Left ventricle myocardium inferior (tissue), 1 donor: Measurements from ENCODE around the gene PTTG1. TPM values are rescaled to one million over a fixed set of nuclear protein-coding genes. Genes with fewer than 3 reads are reported as not detected.

ENCODE experiments used
- DNase-seq: peaks from one replicate; pipeline ENCODE4 v3.0.0-alpha.2; 2020
- H3K27ac ChIP-seq: fragments of 200-600 bp; replicated peaks from 2 replicates; pipeline ENCODE4 v1.8.0; 2021
- H3K27me3 ChIP-seq: fragments of 200-600 bp; 2 replicates; pipeline ENCODE4 v1.8.0; 2021; ENCODE audit warnings: low read depth
- H3K36me3 ChIP-seq: fragments of 200-600 bp; 2 replicates; pipeline ENCODE4 v1.8.0; 2021
- H3K4me1 ChIP-seq: fragments of 200-600 bp; 2 replicates; pipeline ENCODE4 v1.8.0; 2021
- H3K4me3 ChIP-seq: fragments of 200-600 bp; 2 replicates; pipeline ENCODE4 v1.8.0; 2021; ENCODE audit warnings: mild to moderate bottlenecking, moderate library complexity
- H3K9me3 ChIP-seq: fragments of 200-600 bp; replicated peaks from 2 replicates; pipeline ENCODE4 v1.8.0; 2021
- intact Hi-C: fragments of 100-400 bp; cut with micrococcal nuclease; formaldehyde crosslinking; loops from one replicate; pipeline ENCODE4 v1.11.0; 2022
- total RNA-seq: library from RNA; stranded (reverse); fragmentation: NEBNext Ultra II Directional; extraction: Animal tissue kit (Norgen Biotek cat#: 25700); gene quantifications from one replicate; pipeline ENCODE4 v1.2.1, GENCODE V29; 2021
- TF ChIP-seq, protein P1 (sequence below): fragments of 200-600 bp; IDR thresholded peaks from 2 replicates; pipeline ENCODE4 v1.8.0; 2021; ENCODE audit warnings: antibody characterized with exemption, mild to moderate bottlenecking, borderline replicate concordance
- donor health status: DM: no; HTN: yes; CAD: no; lungs with severe emphysema.

The PTTG1 gene
- total RNA-seq, 1 donor from 2014 or later = 0.88 TPM

DNA sequence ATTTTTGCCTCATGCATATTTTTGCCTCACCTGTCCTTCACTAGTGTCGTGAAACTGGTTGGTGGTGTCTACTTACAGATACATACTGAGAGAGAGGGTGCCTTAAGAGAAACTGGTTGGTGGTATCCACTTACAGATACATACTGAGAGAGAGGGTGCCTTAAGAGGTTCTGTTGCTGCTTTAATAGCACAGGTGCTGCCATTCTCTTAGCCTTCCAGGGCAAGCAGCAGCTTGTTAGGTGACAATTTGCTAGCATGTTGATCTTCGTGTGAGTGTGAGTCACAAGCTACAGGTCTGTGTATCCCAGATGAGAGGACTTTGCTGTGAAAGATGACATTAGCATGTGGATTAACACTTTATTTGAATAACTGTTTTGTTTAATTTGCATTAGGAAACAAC lies 1.4 kb downstream of the PTTG1 start:
- TF ChIP-seq, protein P1, sequence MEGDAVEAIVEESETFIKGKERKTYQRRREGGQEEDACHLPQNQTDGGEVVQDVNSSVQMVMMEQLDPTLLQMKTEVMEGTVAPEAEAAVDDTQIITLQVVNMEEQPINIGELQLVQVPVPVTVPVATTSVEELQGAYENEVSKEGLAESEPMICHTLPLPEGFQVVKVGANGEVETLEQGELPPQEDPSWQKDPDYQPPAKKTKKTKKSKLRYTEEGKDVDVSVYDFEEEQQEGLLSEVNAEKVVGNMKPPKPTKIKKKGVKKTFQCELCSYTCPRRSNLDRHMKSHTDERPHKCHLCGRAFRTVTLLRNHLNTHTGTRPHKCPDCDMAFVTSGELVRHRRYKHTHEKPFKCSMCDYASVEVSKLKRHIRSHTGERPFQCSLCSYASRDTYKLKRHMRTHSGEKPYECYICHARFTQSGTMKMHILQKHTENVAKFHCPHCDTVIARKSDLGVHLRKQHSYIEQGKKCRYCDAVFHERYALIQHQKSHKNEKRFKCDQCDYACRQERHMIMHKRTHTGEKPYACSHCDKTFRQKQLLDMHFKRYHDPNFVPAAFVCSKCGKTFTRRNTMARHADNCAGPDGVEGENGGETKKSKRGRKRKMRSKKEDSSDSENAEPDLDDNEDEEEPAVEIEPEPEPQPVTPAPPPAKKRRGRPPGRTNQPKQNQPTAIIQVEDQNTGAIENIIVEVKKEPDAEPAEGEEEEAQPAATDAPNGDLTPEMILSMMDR = no peak
- H3K4me1 ChIP-seq = peaks cover 28% of the 10 kb centered on the region
- H3K36me3 ChIP-seq = no peaks in the 10 kb centered on the region
- H3K27me3 ChIP-seq = no peaks in the 10 kb centered on the region
- intact Hi-C loops = no loop called here
- no peaks in the 10 kb centered on the region for H3K9me3 ChIP-seq
- H3K27ac ChIP-seq = no peak overlapping the region
- no peak for DNase-seq
- H3K4me3 ChIP-seq = no peak overlapping the region

DNA sequence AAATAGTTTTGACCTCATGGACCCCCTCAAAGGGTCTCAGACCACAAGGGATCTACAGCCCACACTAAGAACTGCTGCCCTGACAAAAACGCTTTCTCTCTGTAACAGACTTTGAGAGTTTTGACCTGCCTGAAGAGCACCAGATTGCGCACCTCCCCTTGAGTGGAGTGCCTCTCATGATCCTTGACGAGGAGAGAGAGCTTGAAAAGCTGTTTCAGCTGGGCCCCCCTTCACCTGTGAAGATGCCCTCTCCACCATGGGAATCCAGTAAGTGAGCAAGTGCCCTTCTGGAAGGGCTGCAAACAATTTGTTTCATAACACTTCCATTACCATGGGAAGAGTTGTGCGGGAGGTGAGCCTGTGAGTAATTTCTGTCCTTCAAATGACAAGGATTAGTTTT lies 6.0 kb downstream of the PTTG1 start:
- H3K9me3 ChIP-seq = no peaks in the 10 kb centered on the region
- no peak overlapping the region for H3K4me3 ChIP-seq
- H3K27me3 ChIP-seq = no peaks in the 10 kb centered on the region
- no peak for DNase-seq
- H3K27ac ChIP-seq = no peak overlapping the region
- no peaks in the 10 kb centered on the region for H3K4me1 ChIP-seq
- H3K36me3 ChIP-seq = no peaks in the 10 kb centered on the region
- TF ChIP-seq, protein P1 = no peak
- intact Hi-C loops = no loop called here

DNA sequence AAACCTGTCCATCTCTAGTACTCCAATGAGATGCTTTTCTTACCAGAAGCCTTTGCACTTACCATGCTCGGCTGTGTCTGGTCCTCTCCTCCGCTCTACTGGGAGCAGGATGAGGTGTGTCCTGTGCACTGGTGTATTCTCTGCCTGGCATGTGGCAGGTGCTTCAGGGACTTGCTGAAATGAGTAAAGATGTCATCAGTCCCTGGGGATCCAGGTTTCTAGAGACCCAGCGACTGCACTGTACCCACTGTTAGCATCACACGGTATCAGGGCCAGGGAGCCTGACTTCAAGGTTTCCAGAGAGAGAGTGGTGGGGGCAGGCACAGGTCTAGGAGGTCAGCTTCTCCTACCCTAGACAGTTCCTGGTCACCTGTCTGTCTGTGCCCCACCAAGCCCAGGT lies 10.5 kb downstream of the PTTG1 start:
- peaks cover 6% of the 10 kb centered on the region for H3K27me3 ChIP-seq
- TF ChIP-seq, protein P1 = no peak
- H3K36me3 ChIP-seq = no peaks in the 10 kb centered on the region
- H3K27ac ChIP-seq = no peak overlapping the region
- DNase-seq = no peak
- no peaks in the 10 kb centered on the region for H3K4me1 ChIP-seq
- H3K4me3 ChIP-seq = no peak overlapping the region
- intact Hi-C loops = no loop called here
- no peaks in the 10 kb centered on the region for H3K9me3 ChIP-seq

DNA sequence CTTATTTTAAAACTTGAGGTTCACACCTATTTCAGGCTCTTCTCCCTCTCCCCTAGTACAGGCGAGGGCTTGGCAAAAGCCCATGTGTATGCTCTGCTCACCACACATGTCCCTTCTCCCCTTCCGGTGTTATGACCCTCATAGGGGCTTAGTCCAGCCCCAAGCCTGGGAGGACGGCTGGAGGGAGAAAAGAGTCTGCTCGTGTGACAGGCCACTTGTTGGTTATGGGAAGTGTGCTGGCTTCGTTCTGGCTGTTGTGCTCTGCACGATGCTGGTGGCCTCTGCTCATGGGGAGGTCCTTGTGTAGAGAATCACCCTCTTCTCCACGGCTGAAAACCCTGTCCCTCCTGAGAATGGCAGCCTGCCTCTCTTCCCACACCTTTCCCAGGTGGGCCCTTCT lies 11.1 kb downstream of the PTTG1 start:
- no peaks in the 10 kb centered on the region for H3K4me1 ChIP-seq
- H3K9me3 ChIP-seq = no peaks in the 10 kb centered on the region
- H3K4me3 ChIP-seq = no peak overlapping the region
- H3K36me3 ChIP-seq = no peaks in the 10 kb centered on the region
- no peak overlapping the region for H3K27ac ChIP-seq
- no peak for DNase-seq
- peaks cover 6% of the 10 kb centered on the region for H3K27me3 ChIP-seq
- TF ChIP-seq, protein P1 = no peak
- intact Hi-C loops = no loop called here

DNA sequence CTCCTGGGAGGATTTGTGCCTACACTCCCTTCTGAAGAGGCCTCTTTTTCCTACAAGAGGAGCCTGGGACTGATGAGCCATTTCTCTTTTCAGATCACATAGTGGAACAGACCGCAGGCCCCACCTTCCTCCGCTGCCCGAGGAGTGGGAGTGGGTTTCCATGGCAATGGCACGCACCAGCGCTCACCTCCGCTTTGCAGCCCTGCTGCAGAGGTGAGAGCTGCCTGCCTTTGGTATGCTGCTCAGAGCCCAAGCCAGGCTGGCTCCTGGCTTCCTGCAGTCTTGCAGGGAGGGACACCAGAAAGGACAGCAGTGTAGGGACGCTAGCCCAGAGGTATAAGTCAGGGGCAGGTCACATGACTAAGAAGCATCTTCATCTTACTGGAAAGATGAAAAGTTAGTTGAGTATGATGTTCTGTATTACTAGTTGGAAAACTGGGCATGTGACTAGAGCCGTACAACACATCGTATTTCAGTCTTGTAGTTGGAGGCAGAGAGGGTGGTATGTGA lies 12.4 kb downstream of the PTTG1 start:
- Histone ChIP-seq H3K4me1 (peaks cover 7% of the 10 kb centered on the region), H3K36me3 (no peaks in the 10 kb centered on the region), H3K27ac (no peak overlapping the region), H3K27me3 (peaks cover 6% of the 10 kb centered on the region), H3K4me3 (no peak overlapping the region), H3K9me3 (no peaks in the 10 kb centered on the region)
- TF ChIP-seq, protein P1 = no peak
- DNase-seq = no peak
- intact Hi-C loops = no loop called here
